A673 (cell line): Measurements from ENCODE around the gene BAIAP2. TPM values are rescaled to one million over a fixed set of nuclear protein-coding genes. Genes with fewer than 3 reads are reported as not detected.
A peak's percentile ranks its signal among the peaks of the same experiment; 100 is the strongest.

Source experiments
- BruUV-seq: library from RNA; stranded (reverse); fragments of 400-500 nt; replicated peaks from 2 replicates; lab custom pipeline; 2021; lab: Mats Ljungman, UMichigan
- CTCF ChIA-PET: fragments of 300-600 bp; sonication (Branson Sonifier 250); formaldehyde crosslinking; loops from one replicate; lab custom pipeline; 2022; ENCODE audit warnings: antibody characterized with exemption; lab: Charles Lee
- POLR2A ChIA-PET: fragments of 300-600 bp; sonication (Branson Sonifier 250); formaldehyde crosslinking; loops from one replicate; lab custom pipeline; 2022; ENCODE audit warnings: antibody characterized with exemption; ENCODE audit not compliant: low non-redundant PET; lab: Charles Lee
- DNase-seq: peaks from one replicate; pipeline ENCODE4 v3.0.0-alpha.2; 2015; ENCODE audit warnings: low spot score
- H3K27ac ChIP-seq: fragments of 200-600 bp; sonication (generic); 2 replicates; pipeline ENCODE4 v1.5.1; 2016; ENCODE audit warnings: mixed run types, low read depth, mild to moderate bottlenecking, mixed read lengths, antibody characterized with exemption, low read length; ENCODE audit not compliant: poor library complexity, severe bottlenecking
- H3K27me3 ChIP-seq: fragments of 200-600 bp; sonication (generic); replicated peaks from 2 replicates; pipeline ENCODE4 v1.6.1; 2017; ENCODE audit warnings: mixed run types, low read depth, mild to moderate bottlenecking, mixed read lengths, antibody characterized with exemption, low read length; ENCODE audit not compliant: insufficient read depth, poor library complexity
- H3K36me3 ChIP-seq: fragments of 200-600 bp; sonication (generic); 2 replicates; pipeline ENCODE4 v1.6.1; 2016; ENCODE audit warnings: mixed run types, mild to moderate bottlenecking, mixed read lengths, antibody characterized with exemption, low read length; ENCODE audit not compliant: insufficient read depth, poor library complexity, severe bottlenecking
- H3K4me1 ChIP-seq: fragments of 200-600 bp; sonication (generic); 2 replicates; pipeline ENCODE4 v1.6.1; 2017; ENCODE audit warnings: mixed run types, mild to moderate bottlenecking, mixed read lengths, antibody characterized with exemption, low read length; ENCODE audit not compliant: insufficient read depth, poor library complexity, severe bottlenecking
- H3K4me3 ChIP-seq: fragments of 200-600 bp; sonication (generic); 2 replicates; pipeline ENCODE4 v1.5.1; 2016; ENCODE audit warnings: low read depth, mixed run types, mild to moderate bottlenecking, mixed read lengths, low read length; ENCODE audit not compliant: poor library complexity, severe bottlenecking
- H3K9me3 ChIP-seq: fragments of 200-600 bp; sonication (generic); 2 replicates; pipeline ENCODE4 v1.6.1; 2016; ENCODE audit warnings: mixed run types, low read depth, mild to moderate bottlenecking, mixed read lengths, antibody characterized with exemption, low read length; ENCODE audit not compliant: poor library complexity, severe bottlenecking
- EZH2 ChIP-seq: fragments of 200-600 bp; sonication (generic); IDR thresholded peaks from 2 replicates; pipeline ENCODE4 v1.6.1; 2017; ENCODE audit warnings: borderline replicate concordance, low read depth, mild to moderate bottlenecking, mixed read lengths, antibody characterized with exemption, low read length; ENCODE audit not compliant: poor library complexity, severe bottlenecking
- intact Hi-C: fragments of 100-400 bp; cut with micrococcal nuclease; formaldehyde crosslinking; loops from one replicate; pipeline ENCODE4 v1.10.0; 2022; ENCODE audit not compliant: unreplicated experiment
- total RNA-seq: library from RNA; stranded (reverse); gene quantifications from 2 replicates; pipeline ENCODE4 v1.2.3, GENCODE V29; 2021
- TF ChIP-seq, protein P1 (sequence below): fragments of 300-800, 200-600 bp; sonication (generic); conservative IDR thresholded peaks from 2 replicates; pipeline ENCODE4 v1.5.1; 2017; ENCODE audit warnings: low read depth, mild to moderate bottlenecking, antibody characterized with exemption, low read length, moderate library complexity, mixed read lengths

BAIAP2 gene
- total RNA-seq, 1 experiment from 2014 or later: 51.6 TPM

DNA sequence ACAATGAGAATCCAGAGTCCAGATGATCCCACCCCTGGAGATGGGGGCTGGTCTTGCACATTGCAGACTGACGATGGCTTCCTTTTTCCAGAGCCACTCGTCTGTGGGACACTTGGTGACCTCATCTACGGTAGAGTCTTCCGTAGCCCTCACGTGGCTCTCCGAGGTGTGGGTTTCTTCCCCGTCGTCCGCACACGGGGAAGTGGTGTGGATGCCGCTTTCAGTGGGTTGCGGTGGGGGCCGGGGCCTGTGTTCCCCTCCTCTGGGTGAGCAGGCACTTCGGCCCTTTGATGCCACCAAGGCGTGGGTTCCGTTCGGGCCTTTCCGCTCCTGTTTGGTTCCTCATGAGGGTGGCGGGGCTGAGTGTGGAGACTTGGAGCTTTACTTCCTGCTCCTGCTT is 21.4 kb downstream of the BAIAP2 start:
- intact Hi-C loops: no loop called here
- Histone ChIP-seq H3K4me3 (no peak overlapping the region), H3K27ac (no peak overlapping the region), H3K27me3 (no peaks in the 10 kb centered on the region), H3K36me3 (peaks cover 9% of the 10 kb centered on the region), H3K9me3 (no peaks in the 10 kb centered on the region), H3K4me1 (peaks cover 22% of the 10 kb centered on the region)
- BruUV-seq: no TSS peak
- no peak for DNase-seq
- TF ChIP-seq, protein P1, sequence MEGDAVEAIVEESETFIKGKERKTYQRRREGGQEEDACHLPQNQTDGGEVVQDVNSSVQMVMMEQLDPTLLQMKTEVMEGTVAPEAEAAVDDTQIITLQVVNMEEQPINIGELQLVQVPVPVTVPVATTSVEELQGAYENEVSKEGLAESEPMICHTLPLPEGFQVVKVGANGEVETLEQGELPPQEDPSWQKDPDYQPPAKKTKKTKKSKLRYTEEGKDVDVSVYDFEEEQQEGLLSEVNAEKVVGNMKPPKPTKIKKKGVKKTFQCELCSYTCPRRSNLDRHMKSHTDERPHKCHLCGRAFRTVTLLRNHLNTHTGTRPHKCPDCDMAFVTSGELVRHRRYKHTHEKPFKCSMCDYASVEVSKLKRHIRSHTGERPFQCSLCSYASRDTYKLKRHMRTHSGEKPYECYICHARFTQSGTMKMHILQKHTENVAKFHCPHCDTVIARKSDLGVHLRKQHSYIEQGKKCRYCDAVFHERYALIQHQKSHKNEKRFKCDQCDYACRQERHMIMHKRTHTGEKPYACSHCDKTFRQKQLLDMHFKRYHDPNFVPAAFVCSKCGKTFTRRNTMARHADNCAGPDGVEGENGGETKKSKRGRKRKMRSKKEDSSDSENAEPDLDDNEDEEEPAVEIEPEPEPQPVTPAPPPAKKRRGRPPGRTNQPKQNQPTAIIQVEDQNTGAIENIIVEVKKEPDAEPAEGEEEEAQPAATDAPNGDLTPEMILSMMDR: no peak
- TF ChIP-seq EZH2: no peak
- ChIA-PET POLR2A (no interaction called here), CTCF (no interaction called here)

DNA sequence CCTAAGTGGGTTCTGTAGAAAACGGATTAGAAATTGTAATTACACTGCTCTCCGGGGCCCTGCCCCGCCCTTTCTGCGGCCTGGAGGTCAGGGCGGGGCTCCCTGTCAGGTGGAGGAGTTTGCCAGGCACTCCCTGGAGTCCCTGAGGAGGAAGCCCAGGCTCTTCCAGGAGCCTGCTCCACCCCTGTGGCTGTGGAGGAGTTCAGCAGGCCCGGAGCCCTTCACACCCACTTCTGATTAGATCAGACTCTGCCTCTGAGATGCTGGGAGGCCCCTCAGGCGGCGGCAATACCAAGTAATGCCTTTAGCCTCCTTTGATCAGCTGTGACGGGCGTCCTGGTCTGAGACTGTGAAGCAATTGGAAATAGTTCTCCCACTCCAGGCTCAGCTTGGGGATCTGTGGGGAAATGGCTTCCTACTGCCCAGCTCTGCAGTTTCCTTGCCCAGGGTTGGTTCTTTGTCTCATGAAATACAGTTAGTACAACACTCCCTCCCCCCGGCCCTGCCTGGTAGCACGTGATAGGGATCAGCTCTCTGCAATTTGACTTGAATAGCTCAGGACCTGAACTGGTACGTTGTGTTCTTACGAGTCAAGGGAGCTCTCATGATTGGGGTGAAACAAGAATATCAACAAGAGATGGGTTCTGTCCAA is 22.3 kb downstream of the BAIAP2 start:
- POLR2A ChIA-PET: no interaction called here
- BruUV-seq: no TSS peak
- peaks cover 22% of the 10 kb centered on the region for H3K4me1 ChIP-seq
- H3K36me3 ChIP-seq: peaks cover 9% of the 10 kb centered on the region
- H3K27me3 ChIP-seq: no peaks in the 10 kb centered on the region
- DNase-seq: peak; percentile 72
- CTCF ChIA-PET: no interaction called here
- no peak overlapping the region for H3K4me3 ChIP-seq
- H3K27ac ChIP-seq: peak overlapping the region; percentile 63
- intact Hi-C loops: no loop called here
- H3K9me3 ChIP-seq: no peaks in the 10 kb centered on the region
- TF ChIP-seq EZH2: no peak
- TF ChIP-seq, protein P1: no peak

DNA sequence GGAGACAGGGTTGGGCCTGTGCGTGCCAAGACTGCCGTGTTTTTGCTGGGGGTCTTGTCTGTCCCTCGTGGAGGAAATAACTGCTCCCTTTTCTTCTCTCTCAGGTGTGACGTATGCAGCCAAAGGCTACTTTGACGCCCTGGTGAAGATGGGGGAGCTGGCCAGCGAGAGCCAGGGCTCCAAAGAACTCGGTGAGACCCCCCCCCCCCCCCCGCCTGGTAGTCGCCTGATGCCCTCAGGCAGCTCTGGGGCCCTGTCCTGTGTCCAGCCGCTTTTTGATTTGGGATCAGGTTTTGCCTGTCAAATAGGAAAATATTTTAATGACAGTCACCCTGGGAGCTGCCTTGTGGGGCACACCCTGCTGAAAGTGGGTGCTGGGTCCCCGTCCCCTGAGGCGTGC is 22.8 kb downstream of the BAIAP2 start:
- intact Hi-C loops: no loop called here
- POLR2A ChIA-PET: no interaction called here
- H3K4me3 ChIP-seq: no peak overlapping the region
- H3K9me3 ChIP-seq: no peaks in the 10 kb centered on the region
- H3K4me1 ChIP-seq: peaks cover 20% of the 10 kb centered on the region
- TF ChIP-seq, protein P1: no peak
- no peak for DNase-seq
- peak overlapping the region; percentile 63 for H3K27ac ChIP-seq
- BruUV-seq: no TSS peak
- peaks cover 9% of the 10 kb centered on the region for H3K36me3 ChIP-seq
- CTCF ChIA-PET: no interaction called here
- no peaks in the 10 kb centered on the region for H3K27me3 ChIP-seq
